Ascending aorta (tissue), 2 donors: ENCODE data around the gene MPC1L. TPM values are rescaled to one million over a fixed set of nuclear protein-coding genes. Genes with fewer than 3 reads are reported as not detected.

ENCODE experiments used
- DNase-seq, 2 donors: peaks; one replicate each; pipeline ENCODE4 v3.0.0-alpha.2; 2019; ENCODE audit warnings: low spot score in 2 of 2
- H3K27ac ChIP-seq, 2 donors: fragments of 200-600 bp; sonication (generic); one replicate each; pipeline ENCODE4 v1.5.1; 2016 to 2017; ENCODE audit warnings: mild to moderate bottlenecking in 1 of 2
- H3K27me3 ChIP-seq: fragments of 200-600 bp; sonication (generic); one replicate; pipeline ENCODE4 v1.5.1; 2017
- H3K36me3 ChIP-seq, 2 donors: fragments of 200-600 bp; sonication (generic); one replicate each; pipeline ENCODE4 v1.5.1; 2016
- H3K4me1 ChIP-seq, 2 donors: fragments of 200-600 bp; sonication (generic); one replicate each; pipeline ENCODE4 v1.5.1; 2016 to 2017; ENCODE audit warnings: mild to moderate bottlenecking in 1 of 2
- H3K4me3 ChIP-seq, 2 donors: fragments of 200-600 bp; sonication (generic); one replicate each; pipeline ENCODE4 v1.5.1; 2016 to 2017; ENCODE audit warnings: mild to moderate bottlenecking in 1 of 2
- H3K9me3 ChIP-seq, 2 donors: fragments of 200-600 bp; sonication (generic); one replicate each; pipeline ENCODE4 v1.5.1; 2016
- CTCF ChIP-seq, 3 experiments: fragments of 200-600 bp in 2 of 3; fragments of 450-650 bp in 1 of 3; sonication (generic) in 2 of 3; IDR thresholded peaks; one replicate each; pipeline ENCODE4 v1.5.1; 2016 to 2019; ENCODE audit warnings: antibody characterized with exemption in 3 of 3, mild to moderate bottlenecking in 1 of 3, moderate library complexity in 1 of 3
- intact Hi-C: fragments of 100-400 bp; cut with DNase I; formaldehyde crosslinking; loops from one replicate; pipeline ENCODE4 v1.15.1; 2023
- total RNA-seq: library from RNA; depleted of rRNA; stranded (reverse); fragments of >200 nt; gene quantifications from one replicate; pipeline ENCODE4 v1.1.0, GENCODE V29; 2016

The MPC1L gene
- total RNA-seq, 1 donor from 2014 or later, result not detected

DNA sequence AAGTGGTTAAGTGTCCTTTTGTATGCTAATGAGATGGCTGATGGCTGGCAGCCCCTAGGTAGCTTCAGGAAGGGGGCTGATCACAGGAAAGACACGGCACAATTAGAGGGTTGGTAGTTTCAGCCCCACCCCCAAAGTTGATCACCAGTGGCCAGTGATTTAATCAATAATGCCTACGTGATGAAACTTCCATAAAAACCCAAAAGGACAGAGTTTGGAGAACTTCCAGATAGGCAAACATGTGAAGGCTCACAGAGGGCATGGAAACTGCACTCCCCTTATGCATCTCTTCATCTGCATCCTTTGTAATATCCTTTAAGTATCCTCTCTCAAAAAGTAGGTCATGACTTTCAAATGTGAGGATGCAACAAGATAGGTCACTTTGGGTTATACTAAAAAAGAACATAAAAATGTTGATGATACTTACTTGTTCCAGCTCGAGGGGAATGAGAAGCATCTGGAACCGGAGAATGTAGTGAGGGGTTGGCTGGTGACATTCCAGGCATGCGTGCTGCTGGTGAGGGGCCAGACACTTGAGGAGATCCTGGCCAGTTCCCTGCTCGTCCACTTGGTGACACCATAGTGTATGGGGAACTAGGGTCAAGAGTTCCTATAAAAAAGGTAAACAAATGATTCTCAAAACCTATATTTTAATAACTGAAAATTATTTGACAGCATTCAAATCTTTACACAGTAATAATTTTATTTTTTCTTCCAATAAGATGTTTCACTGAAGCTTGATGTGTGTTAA is 40.8 kb downstream of the MPC1L start:
- peaks cover 6 to 25% of the 10 kb centered on the region in 2 donors for H3K36me3 ChIP-seq
- TF ChIP-seq CTCF (IDR thresholded peaks at IDR 0.05), result peak in 1 of 3 experiments; percentile 22
- no peak overlapping the region for H3K4me3 ChIP-seq
- intact Hi-C loops, result no loop called here
- no peaks in the 10 kb centered on the region for H3K4me1 ChIP-seq
- no peaks in the 10 kb centered on the region for H3K27me3 ChIP-seq
- no peak for DNase-seq
- H3K27ac ChIP-seq, result no peak overlapping the region
- no peaks in the 10 kb centered on the region for H3K9me3 ChIP-seq

DNA sequence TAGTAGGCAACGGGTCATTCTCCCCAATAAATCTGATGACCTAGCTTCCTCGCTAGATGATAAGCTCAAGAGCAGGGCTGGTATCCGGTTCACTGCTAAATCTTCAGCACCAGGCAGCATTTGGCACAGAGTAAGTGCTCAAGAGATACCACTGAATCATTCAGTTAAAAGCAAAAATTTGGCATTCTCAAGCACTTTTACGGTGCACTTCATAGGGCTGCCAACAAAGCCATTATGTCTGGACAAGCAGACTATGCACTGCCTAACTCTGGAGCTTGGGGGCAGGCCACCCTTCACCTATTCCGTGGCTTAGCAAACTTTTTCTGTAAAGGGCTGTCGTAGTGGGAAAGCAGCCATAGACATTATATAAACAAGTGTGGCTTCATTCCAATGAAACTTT is 47.9 kb downstream of the MPC1L start:
- intact Hi-C loops, result no loop called here
- no peak for TF ChIP-seq CTCF (IDR thresholded peaks at IDR 0.05)
- peaks cover 4 to 23% of the 10 kb centered on the region in 2 donors for H3K36me3 ChIP-seq
- no peaks in the 10 kb centered on the region for H3K27me3 ChIP-seq
- H3K27ac ChIP-seq, result no peak overlapping the region
- no peak for DNase-seq
- H3K4me1 ChIP-seq, result no peaks in the 10 kb centered on the region
- no peaks in the 10 kb centered on the region for H3K9me3 ChIP-seq
- no peak overlapping the region for H3K4me3 ChIP-seq

Other genes starting within 250 kb of the MPC1L start
- 61.9 TPM for gene ATP6AP2, start 42.5 kb upstream of the MPC1L start, total RNA-seq
- gene CXorf38, start 24.1 kb downstream of the MPC1L start, total RNA-seq, result 11.9 TPM
- 10.5 TPM for gene MED14, start 112.1 kb downstream of the MPC1L start, total RNA-seq